GM18511 (cell line): ENCODE results near the gene HDHD5.

Source experiments
- ATAC-seq: cut with Tn5 transposase; IDR thresholded peaks from one replicate; pipeline ENCODE4 v1.9.1; 2021; ENCODE audit warnings: mild to moderate bottlenecking, moderate library complexity; ENCODE audit not compliant: unreplicated experiment

Gene HDHD5

GRCh38 chr22:17106785-17107546, 52.1 kb downstream of the HDHD5 start:
- no peak for ATAC-seq

GRCh38 chr22:17106161-17106784, 52.8 kb downstream of the HDHD5 start:
- ATAC-seq = no peak

- no peak for ATAC-seq
These were observed 53.6 kb downstream of the HDHD5 start for GRCh38 chr22:17105143-17106129.

- no peak for ATAC-seq
These were observed 54.6 kb downstream of the HDHD5 start for GRCh38 chr22:17104336-17104935.

- ATAC-seq = no peak
These were observed 55.7 kb downstream of the HDHD5 start for GRCh38 chr22:17103351-17103750.

GRCh38 chr22:17102297-17102667, 56.8 kb downstream of the HDHD5 start:
- ATAC-seq = no peak

- ATAC-seq = no peak
These were observed 57.4 kb downstream of the HDHD5 start for GRCh38 chr22:17101475-17102296.

GRCh38 chr22:17100621-17101020, 58.5 kb downstream of the HDHD5 start:
- ATAC-seq = no peak

- ATAC-seq = no peak
These were observed 60.7 kb downstream of the HDHD5 start for GRCh38 chr22:17098379-17098819.

- no peak for ATAC-seq
These were observed 61.4 kb downstream of the HDHD5 start for GRCh38 chr22:17097701-17098100.

- ATAC-seq = no peak
These were observed 62.0 kb downstream of the HDHD5 start for GRCh38 chr22:17097062-17097461.

- ATAC-seq = no peak
These were observed 63.0 kb downstream of the HDHD5 start for GRCh38 chr22:17096071-17096470.

GRCh38 chr22:17095538-17095937, 63.5 kb downstream of the HDHD5 start:
- no peak for ATAC-seq

- no peak for ATAC-seq
These were observed 66.0 kb downstream of the HDHD5 start for GRCh38 chr22:17093081-17093480.

GRCh38 chr22:17091851-17092250, 67.2 kb downstream of the HDHD5 start:
- ATAC-seq = no peak

GRCh38 chr22:17090550-17090949, 68.5 kb downstream of the HDHD5 start:
- ATAC-seq = no peak
